DMS 273 (cell line): ENCODE data around the gene DCLK1.
"Not testable (repeated sequence)": the region's sequence is repeated elsewhere in the genome, so short reads cannot be mapped to it uniquely, and the experiment has no call there.

Experiments
- DNase-seq: peaks from one replicate; lab custom pipeline; 2025; ENCODE audit not compliant: unreplicated experiment; lab: John Stamatoyannopoulos, UW

DCLK1 gene

DNA sequence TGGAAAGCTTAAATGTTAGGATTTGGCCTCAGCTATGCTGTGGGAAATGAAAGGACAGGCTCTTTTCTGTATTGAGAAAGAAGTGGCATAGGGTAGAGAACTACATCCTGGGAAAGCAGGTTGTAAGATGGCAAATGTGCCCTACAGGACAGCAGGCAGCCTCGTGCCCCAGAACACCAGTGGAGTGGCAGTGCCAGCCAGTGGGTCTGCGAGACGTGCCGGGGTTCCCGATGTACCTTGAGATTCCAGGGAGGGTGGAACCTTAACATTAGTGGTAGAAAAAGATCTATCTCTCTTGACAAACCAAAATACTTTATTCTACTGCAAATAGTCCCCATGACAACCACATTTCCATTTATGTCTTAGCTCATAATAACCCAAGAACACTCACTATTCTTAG lies 42.7 kb downstream of the DCLK1 start:
- no peak for DNase-seq

DNA sequence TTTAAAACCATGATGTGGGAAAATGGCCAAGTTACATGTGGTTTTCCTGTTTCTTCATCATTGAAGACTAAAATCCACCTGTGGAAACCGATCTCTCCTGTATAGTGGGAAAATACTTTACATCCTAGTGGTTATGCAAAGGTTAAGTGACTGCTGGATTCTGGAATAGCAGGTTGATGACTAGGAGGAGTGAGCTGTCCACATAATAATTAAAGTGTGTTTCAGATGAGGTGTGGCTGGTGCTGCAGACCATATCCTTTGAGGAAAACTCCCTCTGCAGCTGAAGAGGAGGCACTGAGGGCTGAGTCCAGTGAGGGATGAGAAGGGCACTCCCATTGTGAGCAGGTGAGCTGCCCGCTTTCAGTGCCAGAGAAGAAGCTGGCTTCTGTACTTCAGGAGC lies 43.2 kb downstream of the DCLK1 start:
- no peak for DNase-seq

GRCh38 chr13:36086117-36086516 lies 45.1 kb downstream of the DCLK1 start:
- DNase-seq, result no peak

DNA sequence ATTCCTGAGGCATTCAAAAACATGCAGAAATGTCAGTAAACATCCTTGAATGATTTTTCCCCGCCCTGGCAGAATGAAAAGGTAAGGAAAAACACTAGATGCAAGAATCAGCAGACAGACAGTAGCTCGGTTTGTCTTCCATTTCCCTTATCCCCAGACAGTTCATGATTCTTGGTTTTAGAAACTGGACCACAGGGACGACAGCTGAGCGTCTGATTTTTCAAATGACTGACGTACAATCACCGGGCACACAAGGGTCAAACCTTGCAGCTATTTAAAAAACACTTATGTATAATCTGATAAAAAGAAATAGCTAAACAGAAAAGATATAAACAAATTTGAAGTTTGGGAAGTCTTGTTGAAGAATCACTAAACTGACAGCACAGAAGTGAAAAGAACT lies 47.1 kb downstream of the DCLK1 start:
- no peak for DNase-seq

DNA sequence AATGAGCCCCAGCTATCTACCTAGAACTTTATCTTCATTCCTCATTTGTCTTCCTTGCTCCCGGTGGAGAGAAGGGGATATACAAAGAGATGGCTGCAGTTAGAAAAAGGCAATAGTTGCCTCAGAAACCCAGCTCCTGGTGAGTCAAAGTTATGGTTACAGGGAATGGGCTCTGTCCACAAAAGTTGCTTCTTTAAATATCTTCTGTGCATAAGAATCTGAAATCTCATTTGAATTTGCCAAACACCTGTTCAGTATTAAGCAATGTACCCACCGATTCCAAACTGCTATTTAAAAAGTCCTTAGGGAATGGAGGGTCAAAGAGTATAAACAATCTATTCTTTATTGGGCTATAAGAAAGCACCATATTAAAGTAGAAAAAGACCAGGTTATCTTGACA lies 48.4 kb downstream of the DCLK1 start:
- no peak for DNase-seq

- DNase-seq, result no peak
Observed at GRCh38 chr13:36082396-36082795, 48.8 kb downstream of the DCLK1 start.

DNA sequence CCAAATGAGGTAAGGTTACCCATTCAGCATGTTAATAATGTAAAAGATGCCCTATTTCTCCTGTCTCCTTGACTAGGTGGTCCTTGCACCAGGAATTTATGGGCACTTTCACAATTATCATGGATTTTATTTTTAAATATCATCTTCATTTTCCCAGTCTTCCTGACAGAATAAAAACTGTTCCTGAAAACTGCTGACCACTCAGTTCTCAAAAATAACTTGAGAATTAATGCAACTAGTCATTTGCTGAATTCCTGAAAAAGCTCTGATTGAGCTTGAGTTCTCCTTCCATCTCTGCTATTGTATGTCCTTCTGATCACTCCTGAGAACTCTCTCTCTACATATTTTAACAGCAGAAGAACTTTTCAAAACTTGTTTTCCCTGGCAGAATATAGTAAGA lies 55.0 kb downstream of the DCLK1 start:
- no peak for DNase-seq

DNA sequence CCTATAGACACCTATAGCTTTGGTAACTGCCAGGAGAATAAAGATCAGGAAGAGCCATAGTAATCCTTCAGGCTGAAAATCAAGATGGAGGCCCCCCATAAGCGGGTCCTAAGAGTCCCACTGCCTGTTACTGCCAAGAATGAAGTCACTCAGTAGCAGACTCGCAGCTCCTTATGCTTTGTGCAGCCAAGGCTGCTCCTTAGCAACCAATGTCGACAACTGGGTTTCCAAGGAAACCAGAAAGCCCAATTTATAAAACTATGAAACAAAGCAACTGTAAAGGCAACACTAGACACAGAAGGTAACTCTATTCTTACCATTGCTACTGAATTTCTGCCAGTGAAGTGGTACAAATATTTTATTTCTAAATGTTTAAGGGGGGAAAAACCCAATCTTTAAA lies 56.5 kb downstream of the DCLK1 start:
- DNase-seq, result peak; percentile 15

GRCh38 chr13:36072152-36072935 lies 58.8 kb downstream of the DCLK1 start:
- no peak for DNase-seq

DNA sequence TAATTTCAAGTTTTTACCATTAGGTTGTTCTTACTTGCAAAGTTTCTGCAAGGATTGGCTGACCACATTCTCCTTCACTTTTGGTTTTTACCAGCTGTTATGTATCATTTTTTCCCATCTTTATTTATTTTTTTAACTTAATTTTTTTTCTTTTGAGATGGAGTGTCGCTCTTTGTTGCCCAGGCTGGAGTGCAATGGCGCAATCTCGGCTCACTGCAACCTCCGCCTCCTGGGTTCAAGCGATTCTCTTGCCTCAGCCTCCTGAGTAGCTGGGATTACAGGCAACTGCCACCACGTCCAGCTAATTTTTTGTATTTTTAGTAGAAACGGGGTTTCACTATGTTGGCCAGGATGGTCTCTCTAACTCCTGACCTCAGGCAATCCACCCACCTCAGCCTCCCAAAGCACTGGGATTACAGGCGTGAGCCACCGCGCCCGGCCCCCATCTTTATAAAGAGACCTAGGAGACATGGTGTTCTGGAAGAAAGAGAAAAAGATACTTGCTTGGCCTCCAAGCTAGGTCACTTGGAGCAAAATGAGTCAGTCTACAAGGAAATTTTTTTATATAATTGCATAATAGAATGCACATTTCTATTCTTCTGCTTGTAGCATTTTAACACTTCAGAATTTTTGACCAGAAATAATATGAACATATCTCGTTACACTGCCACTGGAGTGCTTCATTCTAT lies 60.5 kb downstream of the DCLK1 start:
- not testable (repeated sequence) for DNase-seq

GRCh38 chr13:36069881-36070366 lies 61.3 kb downstream of the DCLK1 start:
- no peak for DNase-seq

- no peak for DNase-seq
Observed at GRCh38 chr13:36068991-36069390, 62.2 kb downstream of the DCLK1 start.

- DNase-seq, result no peak
Observed at GRCh38 chr13:36068566-36068965, 62.6 kb downstream of the DCLK1 start.

DNA sequence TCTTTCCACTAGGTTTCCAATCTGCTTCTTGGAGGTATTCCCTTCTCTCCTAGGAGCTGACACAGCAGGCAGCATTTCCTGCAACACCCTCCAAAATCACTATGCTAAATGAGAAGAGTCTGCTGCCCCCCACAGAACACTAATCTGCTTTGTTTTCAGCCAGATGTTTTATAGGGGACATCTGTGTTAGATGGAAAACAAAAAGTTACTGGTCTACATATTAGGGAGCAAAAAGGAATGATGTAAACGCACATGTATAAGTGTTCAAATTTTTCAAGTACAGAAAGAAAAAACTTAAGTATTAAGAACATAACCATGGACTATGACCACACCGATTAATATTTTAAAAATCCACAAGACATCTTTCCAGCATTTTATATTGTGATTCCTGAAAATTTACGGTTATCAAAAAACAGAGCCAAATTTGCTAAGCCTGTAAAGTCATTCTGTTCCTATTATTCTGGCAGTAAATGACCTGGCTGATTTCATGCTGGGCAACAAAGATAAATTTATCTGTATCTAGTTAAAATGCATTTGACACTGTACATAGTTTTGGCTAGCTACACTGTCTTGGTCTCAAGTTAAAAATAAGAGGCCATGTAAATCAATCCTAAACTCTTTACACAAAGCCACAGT lies 63.3 kb downstream of the DCLK1 start:
- no peak for DNase-seq

- no peak for DNase-seq
Observed at GRCh38 chr13:36062249-36062648, 68.9 kb downstream of the DCLK1 start.

- no peak for DNase-seq
Observed at GRCh38 chr13:36061621-36062020, 69.6 kb downstream of the DCLK1 start.

DNA sequence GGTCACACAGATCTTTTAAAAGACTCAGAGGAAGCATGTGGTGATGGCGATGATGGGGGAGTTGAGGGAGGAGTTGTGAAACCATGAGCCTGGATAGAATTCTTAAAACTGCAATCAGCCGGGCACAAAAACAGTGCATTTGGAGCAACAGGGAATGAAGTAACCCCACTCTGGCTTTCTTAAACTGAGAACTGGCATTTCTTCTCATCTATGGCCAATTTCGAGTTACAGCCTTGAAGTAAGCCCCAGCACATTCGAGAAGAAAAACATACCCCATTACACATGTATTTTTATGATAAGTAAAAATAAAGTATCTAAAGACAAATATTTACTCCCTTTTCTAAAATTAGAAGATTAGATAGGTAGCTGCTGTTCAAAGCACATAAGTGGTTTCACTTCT lies 70.1 kb downstream of the DCLK1 start:
- no peak for DNase-seq

- no peak for DNase-seq
Observed at GRCh38 chr13:36059321-36059720, 71.9 kb downstream of the DCLK1 start.

DNA sequence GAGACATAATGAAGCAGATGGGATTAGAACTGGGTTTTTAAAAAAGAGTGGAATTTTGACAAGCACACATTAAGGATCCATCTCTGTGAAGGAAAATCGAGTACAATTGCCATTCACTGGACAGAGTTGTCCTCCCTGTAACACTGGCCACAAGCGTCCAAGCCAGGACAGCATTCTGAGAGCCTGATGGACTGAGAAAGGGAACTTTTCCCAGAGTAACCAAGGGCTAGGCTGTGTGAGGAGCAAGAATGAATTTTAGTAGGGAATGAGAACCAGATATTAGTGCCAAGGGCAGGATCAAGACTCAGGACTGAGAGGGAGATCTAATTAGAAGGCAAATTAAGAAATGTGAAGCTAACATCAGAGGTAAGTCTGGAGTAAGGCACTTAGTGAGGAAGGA lies 73.1 kb downstream of the DCLK1 start:
- no peak for DNase-seq

- no peak for DNase-seq
Observed at GRCh38 chr13:36057547-36057946, 73.6 kb downstream of the DCLK1 start.

GRCh38 chr13:36057041-36057440 lies 74.1 kb downstream of the DCLK1 start:
- no peak for DNase-seq

- DNase-seq, result no peak
Observed at GRCh38 chr13:36055366-36055765, 75.8 kb downstream of the DCLK1 start.
